ENCODE results near the gene DLG2. TPM values are rescaled to one million over a fixed set of nuclear protein-coding genes. Genes with fewer than 3 reads are reported as not detected.

DLG2 gene
- total and polyA plus RNA-seq, 2 of the 8 experiments (the other 6 are each of a cell fraction or from before 2014, with no cell fraction given) = 1.7 to 14.3 TPM

- TF ChIP-seq CTCF (IDR thresholded peaks at IDR 0.05; ENCODE audit: control extremely low read depth in 1 of 3, insufficient read depth in 1 of 3, low read depth in 1 of 3, low read length in 3 of 3) (no peak), TEAD4 (IDR thresholded peaks at IDR 0.05; ENCODE audit: low read depth, low read length) (no peak)
These were observed 1044.0 kb downstream of the DLG2 start (continued) for GRCh38 chr11:84583106-84583505.
